GM12878 (cell line): ENCODE data around the gene SEC14L1. TPM values are rescaled to one million over a fixed set of nuclear protein-coding genes. Genes with fewer than 3 reads are reported as not detected.

Source experiments
- ATAC-seq: fragments of 200-7000 bp; cut with Tn5 transposase; 3 replicates; pipeline ENCODE4 v1.9.1; 2020; ENCODE audit warnings: mild to moderate bottlenecking, moderate library complexity
- BruUV-seq: library from RNA; stranded (reverse); fragments of 400-500 nt; replicated peaks from 2 replicates; lab custom pipeline; 2021; lab: Mats Ljungman, UMichigan
- CTCF ChIA-PET: fragments of 300-600 bp; sonication (Branson Sonifier 250); formaldehyde crosslinking; extraction: SDS; loops from one replicate; lab custom pipeline; 2021; ENCODE audit warnings: inconsistent platforms; lab: Yijun Ruan, JAX
- POLR2A ChIA-PET: fragments of 350-600 bp; formaldehyde crosslinking; extraction: SDS; loops from one replicate; lab custom pipeline; 2021; ENCODE audit warnings: inconsistent platforms; lab: Charles Lee
- RAD21 ChIA-PET: fragments of 300-600 bp; sonication (Branson Sonifier 250); formaldehyde crosslinking; loops from one replicate; lab custom pipeline; 2023; ENCODE audit warnings: antibody characterized with exemption; ENCODE audit not compliant: unreplicated experiment; lab: Charles Lee
- SMC1A ChIA-PET: fragments of 300-600 bp; sonication (Branson Sonifier 250); formaldehyde crosslinking; loops from one replicate; lab custom pipeline; 2023; ENCODE audit not compliant: unreplicated experiment, uncharacterized antibody; lab: Charles Lee
- DNase-seq: peaks from one replicate; pipeline ENCODE4 v3.0.0-alpha.2; 2011; ENCODE audit warnings: low read depth, low spot score
- FAIRE-seq: peaks from 3 replicates; lab custom pipeline; 2011; peaks lifted over from hg19 to GRCh38; lab: Jason Lieb, UNC
- H2AFZ ChIP-seq: 2 replicates; pipeline ENCODE4 v1.6.0; 2011; ENCODE audit warnings: low read depth, low read length, control low read depth; ENCODE audit not compliant: control insufficient read depth
- H3K27ac ChIP-seq: 2 replicates; pipeline ENCODE4 v1.5.1; 2011; ENCODE audit warnings: control low read depth; ENCODE audit not compliant: control insufficient read depth, insufficient read depth
- H3K27me3 ChIP-seq, 2 experiments: replicated peaks in 1 of 2; 2 replicates each; pipeline versions ENCODE4 v1.6.0 to v1.6.1; 2011; ENCODE audit warnings: low read length in 1 of 2; ENCODE audit not compliant: control insufficient read depth in 2 of 2, insufficient read depth in 2 of 2
- H3K36me3 ChIP-seq, 2 experiments: 2 replicates each; pipeline ENCODE4 v1.5.1; 2011; ENCODE audit warnings: low read length in 1 of 2; ENCODE audit not compliant: control insufficient read depth in 2 of 2, insufficient read depth in 2 of 2
- H3K4me1 ChIP-seq: 2 replicates; pipeline ENCODE4 v1.6.1; 2011; ENCODE audit warnings: mild to moderate bottlenecking, low read length, moderate library complexity, mixed read lengths; ENCODE audit not compliant: control insufficient read depth, insufficient read depth
- H3K4me2 ChIP-seq: 2 replicates; pipeline ENCODE4 v1.6.0; 2011; ENCODE audit warnings: control low read depth; ENCODE audit not compliant: control insufficient read depth, insufficient read depth
- H3K4me3 ChIP-seq: fragments of 200-600 bp; sonication (generic); 2 replicates; pipeline ENCODE4 v1.5.1; 2016
- H3K79me2 ChIP-seq: 2 replicates; pipeline ENCODE4 v1.6.0; 2011; ENCODE audit warnings: low read length; ENCODE audit not compliant: control insufficient read depth, insufficient read depth
- H3K9ac ChIP-seq: 2 replicates; pipeline ENCODE4 v1.8.0; 2011; ENCODE audit warnings: low read length, control low read depth, mixed read lengths; ENCODE audit not compliant: control insufficient read depth, insufficient read depth
- H3K9me3 ChIP-seq: replicated peaks from 3 replicates; pipeline ENCODE4 v1.5.1; 2011; ENCODE audit warnings: mild to moderate bottlenecking, low read length; ENCODE audit not compliant: control insufficient read depth, insufficient read depth
- H4K20me1 ChIP-seq: 2 replicates; pipeline ENCODE4 v1.6.0; 2011; ENCODE audit not compliant: control insufficient read depth, insufficient read depth
- ATF7 ChIP-seq: fragments of 450-650 bp; IDR thresholded peaks from 2 replicates; pipeline ENCODE4 v1.6.1; 2016; ENCODE audit warnings: low read depth, mild to moderate bottlenecking
- BACH1 ChIP-seq: fragments of 450-650 bp; IDR thresholded peaks from 2 replicates; pipeline ENCODE4 v1.6.1; 2017; ENCODE audit warnings: mild to moderate bottlenecking, borderline replicate concordance
- BRCA1 ChIP-seq: IDR thresholded peaks from 2 replicates; pipeline ENCODE4 v1.6.1; 2011; ENCODE audit warnings: low read depth, low read length, improper control_type of control experiment
- CTCF ChIP-seq, 3 experiments: IDR thresholded peaks in 2 of 3; conservative IDR thresholded peaks in 1 of 3; 2 replicates each; pipeline ENCODE4 v1.5.1; 2011; ENCODE audit warnings: low read depth in 3 of 3, low read length in 3 of 3, mild to moderate bottlenecking in 3 of 3, control low read depth in 2 of 3, moderate library complexity in 2 of 3, inconsistent platforms in 1 of 3, mixed read lengths in 1 of 3; ENCODE audit not compliant: control insufficient read depth in 2 of 3, insufficient read depth in 1 of 3; ENCODE audit errors: extremely low read depth in 1 of 3
- EED ChIP-seq: sonication (generic); IDR thresholded peaks from 2 replicates; pipeline ENCODE4 v1.6.1; 2016; ENCODE audit warnings: antibody characterized with exemption, low read depth
- EGR1 ChIP-seq, 2 experiments: IDR thresholded peaks; 1 replicate in 1 of 2; 2 replicates in 1 of 2; pipeline ENCODE4 v1.6.1; 2011 to 2012; ENCODE audit warnings: low read depth in 2 of 2, low read length in 2 of 2, borderline replicate concordance in 1 of 2, mild to moderate bottlenecking in 1 of 2, moderate library complexity in 1 of 2
- ETV6 ChIP-seq, 2 experiments: fragments of 450-650 bp in 1 of 2; IDR thresholded peaks in 1 of 2; conservative IDR thresholded peaks in 1 of 2; 2 replicates each; pipeline ENCODE4 v1.6.1; 2014; ENCODE audit warnings: antibody characterized with exemption in 1 of 2, borderline replicate concordance in 1 of 2, low read depth in 1 of 2, mild to moderate bottlenecking in 1 of 2, moderate library complexity in 1 of 2
- HSF1 ChIP-seq: fragments of 150-350 bp; IDR thresholded peaks from 2 replicates; pipeline ENCODE4 v1.6.1; 2014; ENCODE audit warnings: mild to moderate bottlenecking, low read depth, low read length
- JUND ChIP-seq: IDR thresholded peaks from 2 replicates; pipeline ENCODE4 v1.6.1; 2012; ENCODE audit warnings: low read depth, mild to moderate bottlenecking, low read length, improper control_type of control experiment, moderate library complexity
- MTA3 ChIP-seq: IDR thresholded peaks from 2 replicates; pipeline ENCODE4 v1.6.1; 2012; ENCODE audit warnings: low read length, inconsistent platforms, borderline replicate concordance
- NRF1 ChIP-seq: conservative IDR thresholded peaks from 2 replicates; pipeline ENCODE4 v1.6.1; 2011; ENCODE audit warnings: mild to moderate bottlenecking, low read depth, low read length, improper control_type of control experiment
- PKNOX1 ChIP-seq: fragments of 450-650 bp; IDR thresholded peaks from 2 replicates; pipeline ENCODE4 v1.6.1; 2016; ENCODE audit warnings: mild to moderate bottlenecking
- POLR2AphosphoS2 ChIP-seq: IDR thresholded peaks from 2 replicates; pipeline ENCODE4 v1.6.1; 2011; ENCODE audit warnings: low read depth, mild to moderate bottlenecking, low read length, improper control_type of control experiment, moderate library complexity
- RAD51 ChIP-seq: fragments of 450-650 bp; IDR thresholded peaks from 2 replicates; pipeline ENCODE4 v1.6.1; 2016; ENCODE audit warnings: moderate library complexity, mild to moderate bottlenecking, inconsistent platforms
- RCOR1 ChIP-seq: conservative IDR thresholded peaks from 2 replicates; pipeline ENCODE4 v1.6.1; 2012; ENCODE audit warnings: low read depth, low read length, improper control_type of control experiment
- SRF ChIP-seq, 2 experiments: IDR thresholded peaks; 2 replicates each; pipeline ENCODE4 v1.6.1; 2011; ENCODE audit warnings: low read depth in 2 of 2, low read length in 2 of 2, mild to moderate bottlenecking in 1 of 2, moderate library complexity in 1 of 2
- TAF1 ChIP-seq: IDR thresholded peaks from 2 replicates; pipeline ENCODE4 v1.6.1; 2011; ENCODE audit warnings: mild to moderate bottlenecking, low read depth, low read length, borderline replicate concordance
- ZNF622 ChIP-seq: fragments of 450-650 bp; IDR thresholded peaks from 2 replicates; pipeline ENCODE4 v1.6.1; 2017; ENCODE audit warnings: mild to moderate bottlenecking, inconsistent platforms
- WGBS: methylation state at CpG from one replicate; pipeline ENCODE4 v1.1.6; 2016; ENCODE audit warnings: low lambda C conversion rate; ENCODE audit not compliant: insufficient replicate concordance, insufficient coverage; ENCODE audit errors: missing lambda C conversion rate; 5-methylcytosine and 5-hydroxymethylcytosine counted together
- in situ Hi-C: fragments of 300-500 bp; cut with MboI; formaldehyde crosslinking; loops from 9 replicates; pipeline ENCODE4 v1.14.3; 2018; ENCODE audit warnings: mixed read lengths
- intact Hi-C: fragments of 100-400 bp; cut with micrococcal nuclease; formaldehyde crosslinking; loops from one replicate; pipeline ENCODE4 v1.14.2; 2022; ENCODE audit not compliant: unreplicated experiment
- polyA plus RNA-seq, 11 experiments: library from polyadenylated mRNA; depleted of rRNA in 4 of 11; unstranded in 6 of 11; stranded (reverse) in 5 of 11; fragments of >200 nt; fragmentation: Nextera tagmentation in 4 of 11; fragmentation: Illumina TruSeq in 1 of 11; extraction: Ambion mirVana in 4 of 11; extraction: Trizol in 1 of 11; gene quantifications; 1 replicate in 1 of 11; 2 replicates in 10 of 11; pipeline versions ENCODE4 v1.2.1 to v1.2.3, GENCODE V29; 2011 to 2016; ENCODE audit warnings: inconsistent platforms in 2 of 11, missing spikeins in 2 of 11, low read depth in 1 of 11
- total RNA-seq, 4 experiments: library from RNA; depleted of rRNA in 3 of 4; stranded (reverse); fragments of >200 nt in 3 of 4; fragmentation: Illumina TruSeq in 1 of 4; extraction: Trizol in 1 of 4; gene quantifications; 2 replicates each; pipeline versions ENCODE4 v1.2.1 to v1.2.3, GENCODE V29; 2013 to 2021

Gene SEC14L1
- total and polyA plus RNA-seq, 10 of the 15 experiments (the other 5 are each of a cell fraction or from before 2014, with no cell fraction given): 6.3 to 66.1 (median 33.5) TPM

GRCh38 chr17:77235370-77235941 is 94.7 kb downstream of the SEC14L1 start:
- Histone ChIP-seq H3K4me1 (peaks cover 25% of the 10 kb centered on the region), H3K36me3 (no peaks in the 10 kb centered on the region), H3K4me2 (peak overlapping the region; percentile 68), H3K9me3 (peaks cover 3% of the 10 kb centered on the region; the same call in 1 of the 3 replicates), H3K9ac (peak overlapping the region; percentile 58), H3K79me2 (no peaks in the 10 kb centered on the region), H4K20me1 (no peaks in the 10 kb centered on the region), H3K27ac (peak overlapping the region; percentile 74), H3K4me3 (no peak overlapping the region), H2AFZ (peak overlapping the region; percentile 74), H3K27me3 (no peaks in the 10 kb centered on the region)
- intact Hi-C loops: no loop called here
- POLR2A ChIA-PET: interaction anchor here (1.2 kb wide), 1 partner anchor 22 kb away, joined by 4 read pairs; no protein-coding TSS in a partner anchor
- no peak for TF ChIP-seq POLR2AphosphoS2
- TF ChIP-seq NRF1: no peak
- TF ChIP-seq RAD51: no peak
- no peak for TF ChIP-seq ZNF622
- no peak for TF ChIP-seq BRCA1
- peak; percentile 27; the same call in 1 of the 2 replicates for TF ChIP-seq TAF1
- TF ChIP-seq SRF (IDR thresholded peaks at IDR 0.05; ENCODE audit: low read depth in 2 of 2, low read length in 2 of 2): peak in 1 of 2 experiments; percentile 42; a peak in 1 of 4 replicates
- TF ChIP-seq RCOR1: no peak
- TF ChIP-seq BACH1: no peak
- TF ChIP-seq EED: peak; percentile 16; the same call in 1 of the 2 replicates
- TF ChIP-seq CTCF (IDR thresholded peaks at IDR 0.05 in 2 of 3, conservative IDR thresholded peaks at IDR 0.05 in 1 of 3; ENCODE audit: control insufficient read depth in 2 of 3, extremely low read depth in 1 of 3, insufficient read depth in 1 of 3, low read depth in 3 of 3, low read length in 3 of 3): no peak
- peak in 1 of 2 experiments; percentile 45; a peak in 1 of 4 replicates for TF ChIP-seq ETV6 (conservative IDR thresholded peaks at IDR 0.05 in 1 of 2, IDR thresholded peaks at IDR 0.05 in 1 of 2; ENCODE audit: borderline replicate concordance in 1 of 2, low read depth in 1 of 2)
- no peak for TF ChIP-seq ATF7
- no peak for TF ChIP-seq JUND
- TF ChIP-seq EGR1 (IDR thresholded peaks at IDR 0.05; ENCODE audit: borderline replicate concordance in 1 of 2, low read depth in 2 of 2, low read length in 2 of 2): no peak
- no peak for TF ChIP-seq HSF1
- peak; percentile 42; the same call in 1 of the 2 replicates for TF ChIP-seq PKNOX1
- TF ChIP-seq MTA3: no peak
- FAIRE-seq (peak; percentile 91), DNase-seq (peak; percentile 34), ATAC-seq (peak; percentile 62)
- in situ Hi-C loops: no loop called here
- BruUV-seq: no TSS peak
- RAD21 ChIA-PET: interaction anchor here (0.7 to 2.2 kb wide), 11 partner anchors 9 to 707 kb away, joined by 3 to 10 read pairs (median 3); no protein-coding TSS in a partner anchor
- SMC1A ChIA-PET: interaction anchor here (0.5 to 3.0 kb wide), 8 partner anchors 9 to 148 kb away, joined by 3 to 20 read pairs (median 6); partner anchors contain the start of gene SEC14L1
- WGBS: 27% methylated on average over 15 of the region's 15 CpGs
- CTCF ChIA-PET: interaction anchor here (1.0 to 2.1 kb wide), 5 partner anchors 9 to 368 kb away, joined by 3 to 10 read pairs (median 5); no protein-coding TSS in a partner anchor
